Choroid plexus epithelial cell (primary cell): ENCODE results near the gene EDARADD.

Experiments
- DNase-seq: peaks from one replicate; pipeline ENCODE4 v3.0.0-alpha.2; 2010; ENCODE audit warnings: low read depth
- H3K4me3 ChIP-seq: 2 replicates; pipeline ENCODE4 v1.5.1; 2011; ENCODE audit warnings: low read depth, mild to moderate bottlenecking, control low read depth, low read length, moderate library complexity
- TF ChIP-seq, protein P1 (sequence below): conservative IDR thresholded peaks from 2 replicates; pipeline ENCODE4 v1.5.1; 2011; ENCODE audit warnings: low read depth, mild to moderate bottlenecking, control low read depth, inconsistent platforms, low read length, moderate library complexity

EDARADD gene

GRCh38 chr1:236433819-236434315 is 39.8 kb downstream of the EDARADD start:
- no peak for DNase-seq
- H3K4me3 ChIP-seq: no peak overlapping the region
- TF ChIP-seq, protein P1, sequence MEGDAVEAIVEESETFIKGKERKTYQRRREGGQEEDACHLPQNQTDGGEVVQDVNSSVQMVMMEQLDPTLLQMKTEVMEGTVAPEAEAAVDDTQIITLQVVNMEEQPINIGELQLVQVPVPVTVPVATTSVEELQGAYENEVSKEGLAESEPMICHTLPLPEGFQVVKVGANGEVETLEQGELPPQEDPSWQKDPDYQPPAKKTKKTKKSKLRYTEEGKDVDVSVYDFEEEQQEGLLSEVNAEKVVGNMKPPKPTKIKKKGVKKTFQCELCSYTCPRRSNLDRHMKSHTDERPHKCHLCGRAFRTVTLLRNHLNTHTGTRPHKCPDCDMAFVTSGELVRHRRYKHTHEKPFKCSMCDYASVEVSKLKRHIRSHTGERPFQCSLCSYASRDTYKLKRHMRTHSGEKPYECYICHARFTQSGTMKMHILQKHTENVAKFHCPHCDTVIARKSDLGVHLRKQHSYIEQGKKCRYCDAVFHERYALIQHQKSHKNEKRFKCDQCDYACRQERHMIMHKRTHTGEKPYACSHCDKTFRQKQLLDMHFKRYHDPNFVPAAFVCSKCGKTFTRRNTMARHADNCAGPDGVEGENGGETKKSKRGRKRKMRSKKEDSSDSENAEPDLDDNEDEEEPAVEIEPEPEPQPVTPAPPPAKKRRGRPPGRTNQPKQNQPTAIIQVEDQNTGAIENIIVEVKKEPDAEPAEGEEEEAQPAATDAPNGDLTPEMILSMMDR: no peak

GRCh38 chr1:236438614-236439013 is 44.5 kb downstream of the EDARADD start:
- no peak for DNase-seq
- H3K4me3 ChIP-seq: no peak overlapping the region
- TF ChIP-seq, protein P1: no peak

DNA sequence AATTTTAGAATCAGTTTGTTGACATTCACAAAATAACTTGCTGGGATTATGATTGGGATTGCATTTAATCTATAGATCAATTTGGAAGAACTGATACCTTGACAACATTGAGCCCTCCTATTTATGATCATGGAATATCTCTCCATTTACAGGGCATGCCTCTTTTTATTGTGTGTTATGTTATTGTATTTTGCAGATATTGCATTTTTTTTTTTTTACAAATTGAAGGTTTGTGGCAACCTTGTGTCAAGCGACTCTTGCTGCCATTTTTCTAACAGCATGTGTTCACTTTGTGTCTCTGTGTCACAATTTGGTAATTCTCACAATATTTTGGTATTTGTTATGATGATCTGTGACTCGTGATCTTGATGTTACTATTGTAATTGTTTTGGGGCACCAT is 46.3 kb downstream of the EDARADD start:
- DNase-seq: no peak
- TF ChIP-seq, protein P1: no peak
- no peak overlapping the region for H3K4me3 ChIP-seq

GRCh38 chr1:236450779-236451178 is 56.7 kb downstream of the EDARADD start:
- TF ChIP-seq, protein P1: no peak
- H3K4me3 ChIP-seq: no peak overlapping the region
- no peak for DNase-seq

- DNase-seq: peak; percentile 24
- TF ChIP-seq, protein P1: peak; percentile 61
- no peak overlapping the region for H3K4me3 ChIP-seq
Measured at GRCh38 chr1:236451796-236452373, 57.8 kb downstream of the EDARADD start.

DNA sequence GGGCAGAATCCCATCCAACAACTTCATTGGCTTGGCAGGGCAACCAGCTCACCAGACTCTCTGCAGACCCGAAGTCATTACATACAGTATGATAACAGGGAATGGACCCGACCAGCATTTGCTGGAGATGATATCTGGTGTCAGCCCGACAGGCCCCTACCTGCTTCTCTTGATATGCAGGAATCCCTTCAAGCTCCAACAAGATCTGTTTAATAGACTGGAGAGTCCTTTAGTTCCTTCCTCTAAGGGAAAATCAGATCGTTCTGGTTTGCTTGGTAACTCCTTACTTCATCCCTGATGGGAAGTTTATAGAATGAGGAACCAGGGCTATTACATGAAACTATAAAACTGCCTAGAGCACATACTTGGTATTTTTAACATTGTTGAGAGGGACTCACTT is 61.2 kb downstream of the EDARADD start:
- TF ChIP-seq, protein P1: no peak
- H3K4me3 ChIP-seq: no peak overlapping the region
- no peak for DNase-seq

DNA sequence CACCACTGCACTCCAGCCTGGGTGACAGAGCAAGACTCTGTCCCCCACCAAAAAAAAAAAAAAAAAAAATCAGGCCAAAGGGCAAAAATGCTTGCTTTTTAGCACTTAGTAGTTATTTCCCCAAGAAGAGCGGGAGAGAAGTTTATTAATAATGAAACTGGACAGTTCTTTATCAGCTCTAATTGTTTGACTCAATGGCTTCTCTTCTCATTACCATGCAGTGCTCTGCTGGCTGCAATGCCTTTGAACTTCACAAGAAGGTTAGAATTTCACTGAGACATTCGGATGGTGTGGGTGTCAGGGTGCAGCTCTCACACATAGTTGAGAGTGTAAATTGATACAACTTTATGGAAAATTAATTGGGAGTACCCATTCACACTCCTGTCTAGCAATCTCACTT is 63.7 kb downstream of the EDARADD start:
- no peak overlapping the region for H3K4me3 ChIP-seq
- TF ChIP-seq, protein P1: no peak
- DNase-seq: no peak
